ENCODE results near the gene MYOM3. TPM values are rescaled to one million over a fixed set of nuclear protein-coding genes. Genes with fewer than 3 reads are reported as not detected.
"Not testable (repeated sequence)": the region's sequence is repeated elsewhere in the genome, so short reads cannot be mapped to it uniquely, and the experiment has no call there.

MYOM3 gene
- total and polyA plus RNA-seq, 4 experiments from 2014 or later = not detected

DNA sequence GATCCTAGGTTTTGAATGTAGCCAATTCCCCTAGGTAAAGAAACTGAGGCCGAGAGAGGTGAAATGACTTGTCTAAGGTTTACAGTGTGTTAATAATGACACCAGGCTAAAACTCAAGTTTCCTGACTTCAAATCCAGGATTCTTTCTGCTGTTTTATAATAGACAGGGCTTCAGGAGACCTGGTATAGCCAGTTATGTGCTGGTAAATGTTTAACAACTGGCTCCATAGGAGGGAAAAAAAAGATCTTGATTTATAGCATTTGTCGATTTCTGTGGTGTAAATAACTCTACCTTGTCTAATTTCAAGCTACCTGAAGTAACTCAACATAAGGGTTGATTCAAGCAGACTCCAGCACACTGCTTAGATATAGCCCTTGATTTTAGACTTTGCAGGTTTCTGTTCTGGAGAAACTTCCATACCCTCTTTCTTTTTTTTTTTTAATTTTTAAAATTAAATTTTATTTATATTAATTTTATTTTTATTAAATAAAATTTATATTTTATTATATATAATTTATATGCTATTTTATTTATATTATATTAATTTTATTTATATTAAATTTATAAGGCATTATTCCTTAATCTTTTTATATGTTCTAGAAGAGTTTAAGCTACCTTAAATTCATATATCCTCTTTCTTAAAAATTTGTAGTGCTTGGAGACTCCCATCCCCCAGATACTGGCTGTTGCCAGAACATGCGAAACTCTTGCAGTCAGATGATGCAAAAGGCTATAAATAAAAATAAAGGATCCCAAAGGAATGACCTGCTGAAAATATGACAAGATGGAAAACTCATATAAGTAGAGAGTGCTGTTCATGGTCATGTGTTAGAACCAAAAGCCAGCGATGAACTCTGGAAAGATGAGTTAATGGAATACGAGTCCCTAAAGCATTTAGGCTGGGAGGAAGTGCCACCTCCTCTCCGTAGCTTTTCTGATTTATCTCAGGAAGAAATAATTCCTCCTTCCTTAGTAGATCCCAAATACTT is 96.4 kb downstream of the MYOM3 start:
- Histone ChIP-seq H3K36me3 (ENCODE audit: insufficient read depth, low read length) (no peaks in the 10 kb centered on the region), H3K27me3 (ENCODE audit: insufficient read depth, low read length) (no peaks in the 10 kb centered on the region), H3K4me3 (ENCODE audit: low read length in 2 of 2) (no peak overlapping the region), H3K27ac (ENCODE audit: low read depth, low read length) (no peak overlapping the region), H3K9me3 (ENCODE audit: control insufficient read depth in 1 of 2, low read length in 2 of 2) (no peaks in the 10 kb centered on the region), H3K4me1 (ENCODE audit: insufficient read depth, low read length) (no peaks in the 10 kb centered on the region)
- H3K9me3 Mint-ChIP-seq = no peaks in the 10 kb centered on the region
- H3K36me3 Mint-ChIP-seq = no peaks in the 10 kb centered on the region
- ChIA-PET POLR2A (ENCODE audit: partially characterized antibody) (no interaction called here), CTCF (ENCODE audit: partially characterized antibody) (no interaction called here)
- H3K4me3 Mint-ChIP-seq = no peak overlapping the region
- no peak for DNase-seq
- intact Hi-C loops (cut with micrococcal nuclease) = no loop called here
- H3K27ac Mint-ChIP-seq = no peak overlapping the region
- H3K4me1 Mint-ChIP-seq = no peaks in the 10 kb centered on the region
- H3K27me3 Mint-ChIP-seq = peaks cover 9 to 11% of the 10 kb centered on the region in 2 donors

DNA sequence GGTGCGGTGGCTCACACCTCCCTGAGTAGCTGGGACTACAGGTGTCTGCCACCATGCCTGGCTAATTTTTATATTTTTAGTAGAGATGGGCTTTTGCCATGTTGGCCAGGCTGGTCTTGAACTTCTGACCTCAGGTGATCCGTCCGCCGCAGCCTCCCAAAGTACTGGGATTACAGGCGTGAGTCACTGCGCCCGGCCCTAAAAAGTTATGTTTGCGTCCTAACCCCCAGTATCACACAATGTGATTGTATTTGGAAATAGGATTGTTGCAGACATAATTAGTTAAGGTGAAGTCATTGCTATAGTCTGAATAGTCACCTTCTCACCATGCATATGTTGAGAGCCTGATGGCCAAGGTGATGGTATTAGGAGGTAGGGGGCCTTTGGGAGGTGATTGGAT is 99.1 kb downstream of the MYOM3 start:
- H3K4me3 ChIP-seq (ENCODE audit: low read length in 2 of 2); intact Hi-C loops (cut with micrococcal nuclease): not testable (repeated sequence)

DNA sequence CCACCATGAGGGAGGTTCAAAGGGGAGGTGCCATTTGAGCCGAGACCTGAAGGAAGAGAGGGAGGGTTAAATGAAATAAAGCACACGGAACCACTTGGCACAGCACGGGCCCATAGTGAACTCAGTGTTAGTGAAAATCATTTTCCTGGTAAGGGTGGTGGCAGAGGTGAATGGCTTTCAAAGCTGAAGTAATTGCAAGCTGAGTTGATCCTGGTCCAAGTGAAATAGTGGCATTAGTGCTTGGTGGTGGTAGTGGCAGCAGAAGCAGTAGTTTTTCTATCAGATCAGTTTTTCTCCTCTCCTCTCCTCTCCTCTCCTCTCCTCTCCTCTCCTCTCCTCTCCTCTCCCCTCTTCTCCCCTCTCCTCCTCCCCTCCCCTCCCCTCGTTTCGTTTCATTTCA is 101.3 kb downstream of the MYOM3 start:
- no peaks in the 10 kb centered on the region for H3K36me3 Mint-ChIP-seq

More for the DNA sequence above, 99.1 kb downstream of the MYOM3 start:
- H3K27ac Mint-ChIP-seq; CTCF ChIA-PET (ENCODE audit: partially characterized antibody); H3K4me1 ChIP-seq (ENCODE audit: insufficient read depth, low read length); H3K4me3 Mint-ChIP-seq; POLR2A ChIA-PET (ENCODE audit: partially characterized antibody); H3K9me3 Mint-ChIP-seq; H3K27ac ChIP-seq (ENCODE audit: low read depth, low read length); H3K36me3 ChIP-seq (ENCODE audit: insufficient read depth, low read length); H3K9me3 ChIP-seq (ENCODE audit: control insufficient read depth in 1 of 2, low read length in 2 of 2); H3K27me3 ChIP-seq (ENCODE audit: insufficient read depth, low read length); DNase-seq; H3K36me3 Mint-ChIP-seq; H3K4me1 Mint-ChIP-seq: not testable (repeated sequence)
- peaks cover 14 to 17% of the 10 kb centered on the region in 2 donors for H3K27me3 Mint-ChIP-seq

DNA sequence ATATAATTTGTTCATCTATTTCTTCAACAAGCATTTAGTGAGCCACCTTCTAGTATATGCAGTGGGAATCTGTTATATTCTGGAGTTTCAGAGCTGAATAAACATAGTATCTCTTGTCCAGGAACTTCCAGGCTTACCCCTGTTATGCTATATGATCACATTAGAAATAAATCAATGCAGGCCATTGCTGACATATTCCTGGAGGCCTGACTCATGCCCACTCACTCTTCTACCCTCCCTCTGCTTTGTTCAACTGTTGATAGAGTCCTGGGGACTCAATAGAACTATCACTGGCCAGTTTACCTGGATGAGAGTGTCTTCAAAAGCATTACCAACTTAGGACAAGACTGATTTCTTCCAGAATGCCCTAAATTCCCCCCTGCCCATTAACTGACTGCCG is 102.5 kb downstream of the MYOM3 start:
- no peak for DNase-seq
- H3K27me3 Mint-ChIP-seq = peaks cover 8 to 14% of the 10 kb centered on the region in 2 donors
- no peak overlapping the region for H3K4me3 Mint-ChIP-seq
- H3K4me3 ChIP-seq (ENCODE audit: low read length in 2 of 2) = no peak overlapping the region
- no peaks in the 10 kb centered on the region for H3K36me3 Mint-ChIP-seq
- no peaks in the 10 kb centered on the region for H3K4me1 Mint-ChIP-seq
- no peaks in the 10 kb centered on the region for H3K27me3 ChIP-seq (ENCODE audit: insufficient read depth, low read length)
- H3K4me1 ChIP-seq (ENCODE audit: insufficient read depth, low read length) = no peaks in the 10 kb centered on the region
- CTCF ChIA-PET (ENCODE audit: partially characterized antibody) = no interaction called here
- H3K9me3 ChIP-seq (ENCODE audit: control insufficient read depth in 1 of 2, low read length in 2 of 2) = no peaks in the 10 kb centered on the region
- no peak overlapping the region for H3K27ac ChIP-seq (ENCODE audit: low read depth, low read length)
- no peaks in the 10 kb centered on the region for H3K36me3 ChIP-seq (ENCODE audit: insufficient read depth, low read length)
- POLR2A ChIA-PET (ENCODE audit: partially characterized antibody) = no interaction called here
- no peak overlapping the region for H3K27ac Mint-ChIP-seq
- intact Hi-C loops (cut with micrococcal nuclease) = no loop called here
- peaks cover 0 to 3% (median 0%) of the 10 kb centered on the region in 8 donors for H3K9me3 Mint-ChIP-seq

More for the DNA sequence above, 101.3 kb downstream of the MYOM3 start:
- Mint-ChIP-seq H3K27me3 (peaks cover 11 to 16% of the 10 kb centered on the region in 2 donors), H3K4me1 (no peaks in the 10 kb centered on the region), H3K4me3 (no peak overlapping the region), H3K9me3 (no peaks in the 10 kb centered on the region), H3K27ac (no peak overlapping the region)
- H3K4me1 ChIP-seq (ENCODE audit: insufficient read depth, low read length) = no peaks in the 10 kb centered on the region
- no peaks in the 10 kb centered on the region for H3K27me3 ChIP-seq (ENCODE audit: insufficient read depth, low read length)
- H3K9me3 ChIP-seq (ENCODE audit: control insufficient read depth in 1 of 2, low read length in 2 of 2) = no peaks in the 10 kb centered on the region
- intact Hi-C loops (cut with micrococcal nuclease) = no loop called here
- DNase-seq = no peak
- no peak overlapping the region for H3K27ac ChIP-seq (ENCODE audit: low read depth, low read length)
- CTCF ChIA-PET (ENCODE audit: partially characterized antibody) = no interaction called here
- H3K4me3 ChIP-seq (ENCODE audit: low read length in 2 of 2) = no peak overlapping the region
- H3K36me3 ChIP-seq (ENCODE audit: insufficient read depth, low read length) = no peaks in the 10 kb centered on the region
- POLR2A ChIA-PET (ENCODE audit: partially characterized antibody) = no interaction called here

DNA sequence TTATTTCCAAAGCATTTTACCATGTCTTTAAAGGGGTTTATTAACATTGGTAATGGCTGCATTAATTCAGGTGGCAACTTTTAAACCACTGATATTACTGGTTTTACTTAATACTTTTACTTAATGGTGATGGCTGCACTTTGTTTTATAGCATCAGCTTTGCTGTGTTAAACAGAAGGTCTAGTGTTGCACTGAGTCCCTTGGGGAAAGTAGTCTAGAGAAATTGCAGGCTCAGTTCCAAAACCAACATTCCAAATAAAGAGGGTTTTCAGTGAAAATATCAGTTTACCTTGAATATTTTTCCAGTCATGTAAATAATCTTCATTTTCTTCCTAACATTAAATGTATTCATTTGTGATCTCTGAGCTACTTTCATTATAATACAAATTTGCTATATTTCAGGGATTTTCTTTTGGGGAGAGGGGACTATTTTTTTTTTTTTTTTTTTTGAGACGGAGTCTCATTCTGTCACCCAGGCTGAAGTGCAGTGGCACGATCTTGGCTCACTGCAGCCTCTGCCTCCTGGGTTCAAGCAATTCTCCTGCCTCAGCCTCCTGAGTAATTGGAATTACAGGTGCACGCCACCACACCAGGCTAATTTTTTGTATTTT is 103.3 kb downstream of the MYOM3 start:
- H3K27ac ChIP-seq (ENCODE audit: low read depth, low read length); H3K4me1 ChIP-seq (ENCODE audit: insufficient read depth, low read length); H3K9me3 Mint-ChIP-seq; H3K27ac Mint-ChIP-seq; H3K36me3 ChIP-seq (ENCODE audit: insufficient read depth, low read length); H3K4me1 Mint-ChIP-seq; H3K9me3 ChIP-seq (ENCODE audit: control insufficient read depth in 1 of 2, low read length in 2 of 2); H3K27me3 ChIP-seq (ENCODE audit: insufficient read depth, low read length); CTCF ChIA-PET (ENCODE audit: partially characterized antibody); H3K36me3 Mint-ChIP-seq; DNase-seq; H3K4me3 ChIP-seq (ENCODE audit: low read length in 2 of 2); H3K4me3 Mint-ChIP-seq; intact Hi-C loops (cut with micrococcal nuclease); POLR2A ChIA-PET (ENCODE audit: partially characterized antibody): not testable (repeated sequence)
- H3K27me3 Mint-ChIP-seq = peaks cover 9 to 16% of the 10 kb centered on the region in 2 donors

DNA sequence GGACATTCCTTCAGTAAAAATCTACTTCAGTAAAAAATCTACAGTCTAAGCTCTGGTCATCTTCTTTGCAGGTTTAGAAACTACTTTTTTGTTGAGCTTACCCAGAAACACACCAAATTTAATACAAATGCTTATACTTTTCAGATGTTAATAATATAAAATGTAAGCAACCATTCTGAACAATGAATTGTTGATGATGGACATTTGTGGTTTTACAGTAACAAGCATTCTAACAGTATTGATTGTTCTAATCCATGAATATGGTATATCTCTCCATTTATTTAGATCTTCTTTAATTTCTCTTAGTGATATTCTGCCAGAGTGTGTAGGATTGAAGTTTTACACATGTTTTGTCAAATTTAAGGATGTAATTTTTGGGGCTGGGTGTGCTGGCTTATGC is 104.9 kb downstream of the MYOM3 start:
- Mint-ChIP-seq H3K27ac (no peak overlapping the region), H3K27me3 (peaks cover 12 to 17% of the 10 kb centered on the region in 2 donors), H3K9me3 (peaks cover 0 to 3% (median 0%) of the 10 kb centered on the region in 8 donors), H3K4me1 (peaks cover 0 to 3% (median 0%) of the 10 kb centered on the region in 4 donors), H3K36me3 (no peaks in the 10 kb centered on the region), H3K4me3 (no peak overlapping the region)
- Histone ChIP-seq H3K4me1 (ENCODE audit: insufficient read depth, low read length) (no peaks in the 10 kb centered on the region), H3K27ac (ENCODE audit: low read depth, low read length) (no peak overlapping the region), H3K4me3 (ENCODE audit: low read length in 2 of 2) (no peak overlapping the region), H3K36me3 (ENCODE audit: insufficient read depth, low read length) (no peaks in the 10 kb centered on the region), H3K9me3 (ENCODE audit: control insufficient read depth in 1 of 2, low read length in 2 of 2) (no peaks in the 10 kb centered on the region), H3K27me3 (ENCODE audit: insufficient read depth, low read length) (no peaks in the 10 kb centered on the region)
- ChIA-PET POLR2A (ENCODE audit: partially characterized antibody) (no interaction called here), CTCF (ENCODE audit: partially characterized antibody) (no interaction called here)
- no peak for DNase-seq
- intact Hi-C loops (cut with micrococcal nuclease) = no loop called here

Data from CD4-positive, alpha-beta memory T cell (primary cell).